Measurements from ENCODE around the gene FYTTD1. TPM values are rescaled to one million over a fixed set of nuclear protein-coding genes. Genes with fewer than 3 reads are reported as not detected.

Gene FYTTD1
- total RNA-seq, 1 experiment from 2014 or later: 70.7 TPM

DNA sequence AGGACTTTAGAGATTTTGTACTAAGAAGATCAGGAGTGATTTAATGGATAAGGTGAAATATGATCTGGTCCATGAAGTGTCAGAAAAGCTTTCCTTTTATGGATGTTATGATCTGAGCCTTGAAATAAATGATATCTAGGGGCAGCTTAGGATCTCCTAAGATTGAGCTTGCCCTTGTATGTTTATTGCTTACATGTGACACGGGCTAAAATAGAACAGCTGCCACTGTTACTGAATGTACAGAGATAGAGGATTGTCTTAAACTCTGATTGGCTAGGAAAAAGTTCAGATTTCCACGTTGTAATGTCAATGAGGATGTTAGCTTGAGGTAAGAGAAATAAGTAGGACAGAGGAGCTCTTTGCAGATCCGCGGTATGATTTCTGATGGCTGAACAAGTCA is 8.8 kb downstream of the FYTTD1 start:
- CTCF ChIA-PET: no interaction called here

More for the DNA sequence above, 8.8 kb downstream of the FYTTD1 start:
- no TSS peak for BruUV-seq (replicated peaks)
- no peaks in the 10 kb centered on the region for H3K27me3 ChIP-seq (ENCODE audit: insufficient read depth, low read length)
- no peak overlapping the region for H3K9ac ChIP-seq (ENCODE audit: low read length)
- intact Hi-C loops (cut with micrococcal nuclease): no loop called here
- H3K79me2 ChIP-seq (ENCODE audit: insufficient read depth, low read length): peaks cover 83% of the 10 kb centered on the region
- ChIA-PET RAD21 (ENCODE audit: low non-redundant PET in 1 of 2, low total read pairs in 2 of 2, uncharacterized antibody in 2 of 2, unreplicated experiment in 2 of 2) (no interaction called here), POLR2A (no interaction called here)
- H3K9me3 ChIP-seq (ENCODE audit: control insufficient read depth in 1 of 2, insufficient read depth in 1 of 2, low read depth in 1 of 2, low read length in 2 of 2): no peaks in the 10 kb centered on the region
- H2AFZ ChIP-seq (ENCODE audit: low read depth, low read length, poor library complexity, severe bottlenecking): no peak overlapping the region
- H4K20me1 ChIP-seq (ENCODE audit: insufficient read depth): no peaks in the 10 kb centered on the region
- no peak overlapping the region for H3K4me3 ChIP-seq (replicated peaks in 1 of 2; ENCODE audit: low read depth in 1 of 2, low read length in 2 of 2)
- TF ChIP-seq ELF1 (IDR thresholded peaks at IDR 0.05; ENCODE audit: borderline replicate concordance, low read depth) (no peak), EZH2phosphoT487 (IDR thresholded peaks at IDR 0.05; ENCODE audit: borderline replicate concordance) (no peak), JUND (IDR thresholded peaks at IDR 0.05) (no peak), ZFX (IDR thresholded peaks at IDR 0.05) (no peak), RAD21 (IDR thresholded peaks at IDR 0.05; ENCODE audit: low read depth) (no peak), POLR2AphosphoS5 (IDR thresholded peaks at IDR 0.05; ENCODE audit: low read depth, low read length) (no peak)
- TF ChIP-seq, protein P1, sequence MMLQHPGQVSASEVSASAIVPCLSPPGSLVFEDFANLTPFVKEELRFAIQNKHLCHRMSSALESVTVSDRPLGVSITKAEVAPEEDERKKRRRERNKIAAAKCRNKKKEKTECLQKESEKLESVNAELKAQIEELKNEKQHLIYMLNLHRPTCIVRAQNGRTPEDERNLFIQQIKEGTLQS (IDR thresholded peaks at IDR 0.05): no peak
- TF ChIP-seq, protein P2, sequence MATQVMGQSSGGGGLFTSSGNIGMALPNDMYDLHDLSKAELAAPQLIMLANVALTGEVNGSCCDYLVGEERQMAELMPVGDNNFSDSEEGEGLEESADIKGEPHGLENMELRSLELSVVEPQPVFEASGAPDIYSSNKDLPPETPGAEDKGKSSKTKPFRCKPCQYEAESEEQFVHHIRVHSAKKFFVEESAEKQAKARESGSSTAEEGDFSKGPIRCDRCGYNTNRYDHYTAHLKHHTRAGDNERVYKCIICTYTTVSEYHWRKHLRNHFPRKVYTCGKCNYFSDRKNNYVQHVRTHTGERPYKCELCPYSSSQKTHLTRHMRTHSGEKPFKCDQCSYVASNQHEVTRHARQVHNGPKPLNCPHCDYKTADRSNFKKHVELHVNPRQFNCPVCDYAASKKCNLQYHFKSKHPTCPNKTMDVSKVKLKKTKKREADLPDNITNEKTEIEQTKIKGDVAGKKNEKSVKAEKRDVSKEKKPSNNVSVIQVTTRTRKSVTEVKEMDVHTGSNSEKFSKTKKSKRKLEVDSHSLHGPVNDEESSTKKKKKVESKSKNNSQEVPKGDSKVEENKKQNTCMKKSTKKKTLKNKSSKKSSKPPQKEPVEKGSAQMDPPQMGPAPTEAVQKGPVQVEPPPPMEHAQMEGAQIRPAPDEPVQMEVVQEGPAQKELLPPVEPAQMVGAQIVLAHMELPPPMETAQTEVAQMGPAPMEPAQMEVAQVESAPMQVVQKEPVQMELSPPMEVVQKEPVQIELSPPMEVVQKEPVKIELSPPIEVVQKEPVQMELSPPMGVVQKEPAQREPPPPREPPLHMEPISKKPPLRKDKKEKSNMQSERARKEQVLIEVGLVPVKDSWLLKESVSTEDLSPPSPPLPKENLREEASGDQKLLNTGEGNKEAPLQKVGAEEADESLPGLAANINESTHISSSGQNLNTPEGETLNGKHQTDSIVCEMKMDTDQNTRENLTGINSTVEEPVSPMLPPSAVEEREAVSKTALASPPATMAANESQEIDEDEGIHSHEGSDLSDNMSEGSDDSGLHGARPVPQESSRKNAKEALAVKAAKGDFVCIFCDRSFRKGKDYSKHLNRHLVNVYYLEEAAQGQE (IDR thresholded peaks at IDR 0.05; ENCODE audit: low read depth): no peak
- no peak for DNase-seq (ENCODE audit: low read depth, low spot score)
- ATAC-seq: no peak
- H3K9me2 ChIP-seq (ENCODE audit: insufficient read depth): no peaks in the 10 kb centered on the region
- peaks cover 8 to 31% of the 10 kb centered on the region in 2 experiments for H3K36me3 ChIP-seq (ENCODE audit: control insufficient read depth in 1 of 2, insufficient read depth in 2 of 2, low read length in 2 of 2)
- H3K4me1 ChIP-seq (ENCODE audit: control insufficient read depth in 1 of 2, insufficient read depth in 2 of 2, low read length in 2 of 2): peaks cover 0 to 23% of the 10 kb centered on the region in 2 experiments
- H3K27ac ChIP-seq (ENCODE audit: low read depth, low read length): no peak overlapping the region
- H3K4me2 ChIP-seq (ENCODE audit: low read length): no peak overlapping the region

All from HCT116 (cell line).